Right renal pelvis (tissue), 4 donors: ENCODE data around the gene CHN2. TPM values are rescaled to one million over a fixed set of nuclear protein-coding genes. Genes with fewer than 3 reads are reported as not detected.

Experiments used
- DNase-seq, 4 donors: peaks; one replicate each; pipeline ENCODE4 v3.0.0-alpha.2; 2013; ENCODE audit warnings: low read depth in 4 of 4, low spot score in 3 of 4, missing footprints in 1 of 4
- polyA plus RNA-seq, 4 donors: library from polyadenylated mRNA; unstranded; fragments of 120-200 nt; gene quantifications; one replicate each; pipeline ENCODE4 v1.2.1, GENCODE V29; 2013; ENCODE audit not compliant: insufficient read length in 4 of 4

CHN2 gene
- polyA plus RNA-seq: 10 to 100 TPM; 10.5 to 23.1 (median 17.6) TPM

- peak in 3 of 4 donors; percentile 28 to 64 (median 29) for DNase-seq
These were observed at the start of gene CHN2 for GRCh38 chr7:29194594-29195427. TSS of gene CHN2 (plus strand) at chr7:29194775.

DNA sequence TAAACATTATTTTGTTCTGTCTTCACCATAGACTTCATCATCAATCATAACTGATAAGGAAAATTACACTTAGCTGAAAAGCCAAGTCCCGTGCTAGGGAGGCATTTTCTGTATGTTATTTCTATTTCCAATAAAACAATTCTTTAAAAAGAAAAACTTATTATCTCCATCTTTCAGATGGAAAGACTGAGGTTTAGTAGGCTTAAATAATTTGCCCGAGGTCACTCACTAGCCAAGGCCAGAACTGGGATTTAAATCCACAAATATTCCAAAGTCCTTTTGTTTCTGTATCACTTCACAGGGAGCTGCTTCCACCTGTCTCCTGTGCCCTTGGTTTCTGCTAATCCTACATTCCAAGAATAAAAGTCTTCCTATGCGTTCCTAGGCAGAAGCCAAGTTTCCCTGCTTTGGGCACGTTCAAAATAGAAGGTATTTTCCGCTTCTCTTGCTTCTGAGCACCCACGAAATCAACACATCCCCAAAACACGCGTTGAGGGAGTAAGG lies 49.0 kb upstream of the CHN2 start:
- DNase-seq: no peak

DNA sequence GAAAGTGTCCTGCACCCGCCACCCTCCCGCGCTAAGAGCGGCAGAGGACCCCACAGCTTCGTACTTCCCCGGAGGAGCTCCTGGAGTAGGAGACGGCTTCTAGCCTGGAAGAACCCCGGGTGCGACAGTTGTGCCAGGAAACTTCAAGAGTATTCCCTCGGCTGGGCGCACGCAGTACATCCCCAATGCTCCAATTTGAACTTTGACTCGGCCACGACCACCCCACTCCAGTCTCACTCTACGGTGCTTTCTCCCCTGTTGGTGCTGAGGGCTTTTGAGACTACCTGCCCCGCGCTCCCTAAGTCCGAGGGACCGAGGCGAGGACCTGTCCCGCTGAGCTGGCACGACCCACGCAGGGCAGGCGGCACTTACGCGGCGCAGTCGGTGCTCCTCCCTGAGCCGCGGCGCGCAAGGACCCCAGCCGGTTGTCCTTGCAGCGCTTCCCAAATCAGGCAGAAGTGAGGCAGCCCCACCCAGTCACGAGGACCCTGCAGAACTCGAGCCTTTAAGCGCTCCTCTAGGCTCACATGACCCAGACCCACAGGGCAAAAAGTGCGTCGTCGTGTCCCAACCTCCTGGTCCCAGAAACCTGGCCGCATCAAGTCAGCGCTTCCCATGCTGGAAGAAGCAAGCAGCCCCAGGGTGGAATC lies 48.4 kb upstream of the CHN2 start, which contains the start of gene CPVL:
Gene CPVL, minus strand, starts transcription at position 481 of the 650 bp plus-strand sequence. CDS start 25,476 bp downstream, outside the sequence.
- DNase-seq: no peak

- DNase-seq: no peak
These were observed 47.5 kb upstream of the CHN2 start for GRCh38 chr7:29146888-29147609.

GRCh38 chr7:29147821-29148220 lies 46.8 kb upstream of the CHN2 start:
- DNase-seq: no peak

DNA sequence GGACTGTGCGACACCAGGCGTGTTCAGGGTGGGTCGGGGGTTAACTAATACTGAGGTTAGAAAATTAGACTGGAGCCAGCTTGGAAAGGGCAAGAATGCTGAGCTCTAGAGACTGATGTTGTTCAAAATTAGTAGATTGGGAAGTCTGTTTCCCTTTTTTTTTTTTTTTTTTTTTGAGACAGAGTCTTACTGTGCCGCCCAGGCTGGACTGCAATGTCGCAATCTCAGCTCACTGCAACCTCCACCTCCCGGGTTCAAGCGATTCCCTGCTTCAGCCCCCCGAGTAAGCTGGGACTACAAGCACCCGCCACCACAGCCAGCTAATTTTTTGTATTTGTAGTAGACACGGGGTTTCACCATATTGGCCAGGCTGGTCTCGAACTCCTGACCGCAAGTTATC lies 45.5 kb upstream of the CHN2 start:
- no peak for DNase-seq

- DNase-seq: no peak
These were observed 43.7 kb upstream of the CHN2 start for GRCh38 chr7:29150856-29151255.

- DNase-seq: no peak
These were observed 40.5 kb upstream of the CHN2 start for GRCh38 chr7:29154076-29154475.

DNA sequence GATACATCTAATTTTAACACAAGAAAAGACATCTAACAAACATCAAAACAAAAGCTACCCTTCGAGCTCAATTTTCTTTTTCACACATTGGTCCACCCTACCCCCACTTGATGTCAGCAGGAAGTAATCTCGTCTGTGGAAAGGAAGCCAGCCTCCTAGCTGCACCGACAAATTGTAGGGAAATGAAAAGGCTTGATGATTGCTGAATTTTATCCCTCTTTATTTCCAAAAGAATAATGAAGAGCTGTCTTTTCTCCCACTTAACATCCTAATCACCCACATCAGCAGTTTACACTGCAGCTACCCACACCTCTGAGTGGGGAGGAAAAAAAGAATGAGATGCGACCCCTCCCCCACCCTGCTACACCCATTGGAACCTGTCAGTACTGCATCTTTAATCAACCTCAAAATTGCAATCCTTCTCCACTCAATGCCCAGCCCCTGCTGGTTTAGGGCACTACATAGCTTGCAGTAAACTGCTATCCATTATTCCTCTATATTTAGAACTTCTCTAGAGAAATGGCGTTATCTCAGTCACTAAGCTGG lies 37.6 kb upstream of the CHN2 start:
- DNase-seq: no peak

- no peak for DNase-seq
These were observed 35.7 kb upstream of the CHN2 start for GRCh38 chr7:29158795-29159423.

GRCh38 chr7:29160080-29160479 lies 34.5 kb upstream of the CHN2 start:
- DNase-seq: no peak

GRCh38 chr7:29161231-29161630 lies 33.3 kb upstream of the CHN2 start:
- no peak for DNase-seq

DNA sequence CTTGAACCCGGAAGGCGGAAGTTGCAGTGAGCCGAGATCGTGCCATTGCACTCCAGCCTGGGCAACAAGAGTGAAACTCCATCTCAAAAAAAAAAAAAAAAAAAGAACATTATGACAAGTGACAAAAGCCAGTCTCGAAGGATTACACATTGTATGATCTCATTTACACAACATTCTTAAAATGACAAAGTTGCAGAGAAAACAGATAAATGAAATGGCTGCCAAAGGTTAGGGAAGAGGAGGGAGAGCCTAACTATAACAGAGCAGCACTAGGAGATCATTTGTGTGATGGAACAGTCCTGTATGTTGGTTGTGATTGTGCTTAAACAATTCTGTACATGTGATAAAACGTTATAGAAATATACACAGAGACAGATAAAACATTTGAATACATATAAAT lies 32.0 kb upstream of the CHN2 start:
- no peak for DNase-seq

DNA sequence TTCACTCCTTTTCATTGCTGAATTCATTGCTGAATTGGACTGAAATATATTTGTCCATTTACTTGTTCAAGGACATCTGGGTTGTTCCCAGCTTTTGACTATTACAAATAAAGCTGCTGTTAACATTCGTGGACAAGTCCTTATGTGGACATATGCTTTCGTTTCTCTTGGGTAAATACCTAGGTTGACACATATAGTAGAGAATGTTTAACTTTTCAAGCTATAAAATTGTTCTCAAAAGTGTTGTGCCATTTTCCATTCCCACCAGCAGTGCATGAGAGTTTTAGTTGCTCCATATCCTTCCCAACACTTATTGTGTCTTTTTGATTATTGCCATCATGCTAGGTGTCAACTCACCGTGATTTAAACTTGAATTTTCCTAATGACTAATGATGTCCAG lies 30.7 kb upstream of the CHN2 start:
- DNase-seq: no peak

DNA sequence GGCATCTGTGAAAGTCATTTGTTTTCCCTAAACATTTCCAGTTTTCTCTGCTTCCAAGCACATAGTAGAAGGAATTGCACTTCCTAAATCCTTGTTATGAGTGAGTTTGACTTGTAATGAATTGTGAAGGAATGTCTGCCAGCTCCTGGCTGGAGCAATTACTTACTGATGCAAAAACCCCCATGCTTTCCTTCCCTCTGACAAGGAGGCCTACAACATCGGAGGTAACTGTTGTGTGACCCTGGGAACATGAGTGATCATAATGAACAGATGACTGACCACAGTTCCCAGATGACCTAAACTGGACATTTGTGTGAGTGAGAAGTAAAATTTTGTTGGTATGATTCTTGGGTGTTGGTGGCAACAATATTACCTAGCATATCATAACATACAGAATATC lies 26.9 kb upstream of the CHN2 start:
- DNase-seq: no peak

DNA sequence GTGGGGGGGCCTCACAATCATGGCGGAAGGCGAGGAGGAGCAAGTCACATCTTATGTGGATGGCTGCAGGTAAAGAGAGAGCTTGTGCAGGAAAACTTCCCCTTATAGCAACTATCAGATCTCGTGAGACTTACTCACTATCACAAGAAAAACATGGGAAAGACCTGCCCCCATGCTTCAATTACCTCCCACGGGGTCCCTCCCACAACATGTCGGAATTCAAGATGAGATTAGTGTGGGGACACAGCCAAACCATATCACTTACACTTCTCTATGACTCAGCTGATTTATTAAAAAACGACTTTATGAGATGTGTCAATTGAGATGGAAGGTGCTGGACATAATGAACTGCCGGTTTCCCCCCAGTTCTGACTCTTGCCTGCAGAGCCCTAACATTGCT lies 23.8 kb upstream of the CHN2 start:
- no peak for DNase-seq

GRCh38 chr7:29173458-29173857 lies 21.1 kb upstream of the CHN2 start:
- no peak for DNase-seq

- DNase-seq: no peak
These were observed 16.5 kb upstream of the CHN2 start for GRCh38 chr7:29177963-29178600.

DNA sequence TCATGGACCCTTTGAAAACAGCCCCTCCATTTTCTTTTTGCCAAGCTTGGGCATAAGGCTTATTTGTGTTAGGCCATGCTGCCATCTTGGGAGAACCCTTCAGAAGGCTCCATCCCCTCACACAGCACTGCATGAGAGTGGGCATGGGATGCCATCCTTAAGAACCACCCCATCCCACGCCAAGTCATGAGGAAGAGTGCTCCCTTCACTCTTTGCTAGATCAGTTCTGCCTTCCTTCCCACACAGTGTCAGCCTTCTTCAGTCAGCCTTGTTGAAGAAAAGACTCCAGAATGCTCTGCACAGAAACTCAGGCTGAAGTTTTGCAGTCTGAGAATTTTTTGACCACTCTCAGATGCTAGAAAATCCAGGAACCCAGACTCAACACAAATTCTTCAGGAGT lies 15.5 kb upstream of the CHN2 start:
- DNase-seq: no peak

DNA sequence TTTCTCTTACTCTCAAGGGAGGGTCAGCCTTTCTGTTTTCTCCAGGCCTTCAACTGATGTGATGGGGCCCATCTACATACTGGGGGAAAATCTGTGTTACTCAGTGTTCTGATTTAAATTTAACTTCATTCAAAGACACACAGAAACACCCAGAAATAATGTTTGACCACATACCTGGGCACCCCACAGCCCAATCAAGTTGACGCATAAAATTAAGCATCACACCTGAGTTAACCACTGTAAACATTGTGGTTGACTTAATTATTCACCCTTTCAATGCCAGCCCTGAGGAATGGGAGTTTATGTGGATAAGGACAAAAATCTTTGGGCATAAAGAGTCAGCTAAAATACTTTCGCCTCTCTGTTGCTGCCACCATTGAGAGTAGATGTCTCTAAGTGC lies 10.0 kb upstream of the CHN2 start:
- no peak for DNase-seq
